ENCODE measurements around the gene NBEAL2. TPM values are rescaled to one million over a fixed set of nuclear protein-coding genes. Genes with fewer than 3 reads are reported as not detected.

Gene NBEAL2
- total RNA-seq, 1 donor = 4.3 TPM

DNA sequence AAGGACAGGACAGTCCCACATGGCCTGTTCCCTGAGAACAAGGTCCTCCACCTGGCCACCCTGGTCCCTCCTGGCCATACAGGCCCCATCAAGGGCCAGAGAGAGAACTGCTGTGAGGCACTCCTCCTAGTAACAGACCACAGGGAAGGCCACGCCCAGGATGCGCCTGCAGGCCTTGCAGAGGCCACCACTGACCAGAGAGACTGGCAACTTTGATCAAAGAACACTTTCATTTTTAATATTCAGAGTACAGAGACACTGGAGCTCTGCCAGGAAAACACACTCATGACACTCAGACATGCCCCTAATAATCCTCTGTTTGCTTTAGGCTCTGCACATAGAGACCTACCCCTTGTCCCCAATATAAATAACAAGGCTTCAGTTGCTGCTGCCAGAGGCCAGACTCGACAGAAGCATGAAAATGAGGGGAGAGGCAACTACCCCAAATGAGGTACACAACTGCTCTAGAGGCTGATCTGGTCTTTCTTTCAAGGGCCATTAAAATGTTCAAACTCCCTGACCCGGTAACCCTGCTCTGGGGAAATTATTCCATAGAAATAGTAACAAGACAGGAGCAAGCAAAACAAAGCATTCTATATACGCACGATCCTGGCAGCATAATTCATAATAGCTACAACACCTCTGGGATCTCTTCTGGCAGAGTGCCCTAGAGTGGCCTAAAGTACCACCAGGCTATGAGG, 47.7 kb upstream of the NBEAL2 start:
- Histone ChIP-seq H3K36me3 (ENCODE audit: insufficient read depth, low read length) (peaks cover 4% of the 10 kb centered on the region), H4K20me1 (ENCODE audit: insufficient read depth, low read length) (peaks cover 32% of the 10 kb centered on the region), H3K27ac (ENCODE audit: low read depth, low read length) (peak overlapping the region; percentile 62), H2AFZ (ENCODE audit: low read length) (no peak overlapping the region), H3K9me3 (ENCODE audit: low read depth, low read length) (no peaks in the 10 kb centered on the region), H3K4me3 (ENCODE audit: insufficient read depth, low read length) (no peak overlapping the region), H3K79me2 (ENCODE audit: insufficient read depth, low read length) (peaks cover 80% of the 10 kb centered on the region), H3K4me2 (ENCODE audit: insufficient read depth, low read length) (peak overlapping the region; percentile 60), H3K27me3 (ENCODE audit: insufficient read depth, low read length) (no peaks in the 10 kb centered on the region), H3K4me1 (ENCODE audit: insufficient read depth, low read length) (peaks cover 51% of the 10 kb centered on the region)
- DNase-seq (ENCODE audit: insufficient read length, low spot score, missing footprints) = peak; percentile 93
- TF ChIP-seq, protein P1, sequence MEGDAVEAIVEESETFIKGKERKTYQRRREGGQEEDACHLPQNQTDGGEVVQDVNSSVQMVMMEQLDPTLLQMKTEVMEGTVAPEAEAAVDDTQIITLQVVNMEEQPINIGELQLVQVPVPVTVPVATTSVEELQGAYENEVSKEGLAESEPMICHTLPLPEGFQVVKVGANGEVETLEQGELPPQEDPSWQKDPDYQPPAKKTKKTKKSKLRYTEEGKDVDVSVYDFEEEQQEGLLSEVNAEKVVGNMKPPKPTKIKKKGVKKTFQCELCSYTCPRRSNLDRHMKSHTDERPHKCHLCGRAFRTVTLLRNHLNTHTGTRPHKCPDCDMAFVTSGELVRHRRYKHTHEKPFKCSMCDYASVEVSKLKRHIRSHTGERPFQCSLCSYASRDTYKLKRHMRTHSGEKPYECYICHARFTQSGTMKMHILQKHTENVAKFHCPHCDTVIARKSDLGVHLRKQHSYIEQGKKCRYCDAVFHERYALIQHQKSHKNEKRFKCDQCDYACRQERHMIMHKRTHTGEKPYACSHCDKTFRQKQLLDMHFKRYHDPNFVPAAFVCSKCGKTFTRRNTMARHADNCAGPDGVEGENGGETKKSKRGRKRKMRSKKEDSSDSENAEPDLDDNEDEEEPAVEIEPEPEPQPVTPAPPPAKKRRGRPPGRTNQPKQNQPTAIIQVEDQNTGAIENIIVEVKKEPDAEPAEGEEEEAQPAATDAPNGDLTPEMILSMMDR (IDR thresholded peaks at IDR 0.05; ENCODE audit: extremely low read depth, low read depth, low read length) = no peak

DNA sequence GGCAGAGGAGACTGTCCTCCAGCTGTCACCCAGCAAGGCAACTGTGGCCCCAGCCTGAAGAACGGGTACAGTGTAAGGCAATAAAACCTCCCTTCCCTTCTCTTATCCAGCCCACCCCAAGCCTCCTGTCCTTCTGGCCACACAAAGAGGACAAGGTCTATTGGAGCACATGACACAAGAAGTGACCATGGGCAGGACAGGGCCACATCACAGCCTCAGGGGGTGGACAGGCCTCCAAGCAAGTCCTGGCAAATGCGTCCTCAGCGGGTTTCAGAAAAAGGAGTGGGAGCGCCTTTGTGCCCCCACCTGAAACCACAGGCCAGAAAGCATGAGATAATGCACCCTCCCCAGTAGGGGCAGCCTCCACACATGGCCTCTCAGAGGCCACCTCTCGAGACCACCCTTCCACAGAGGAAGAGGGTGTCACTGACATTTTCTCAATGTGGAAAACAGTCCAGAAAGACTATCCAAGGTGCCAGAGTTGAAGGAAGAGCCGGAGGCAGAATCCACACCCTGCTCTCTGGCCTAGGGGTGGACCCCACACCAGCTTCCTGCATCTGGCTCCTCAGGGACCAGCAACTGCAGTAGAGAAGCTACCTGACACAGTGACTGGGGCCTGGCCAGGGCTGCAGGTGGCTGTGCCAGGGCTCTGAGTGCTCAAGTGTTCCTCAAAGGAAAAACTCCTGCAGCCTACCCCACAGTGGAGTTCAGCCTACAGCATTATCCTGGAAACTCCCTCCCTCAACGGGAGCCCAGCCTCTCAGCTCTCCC, 46.8 kb upstream of the NBEAL2 start:
- no peak overlapping the region for H2AFZ ChIP-seq (ENCODE audit: low read length)
- H3K9me3 ChIP-seq (ENCODE audit: low read depth, low read length) = no peaks in the 10 kb centered on the region
- H3K4me2 ChIP-seq (ENCODE audit: insufficient read depth, low read length) = no peak overlapping the region
- peaks cover 27% of the 10 kb centered on the region for H4K20me1 ChIP-seq (ENCODE audit: insufficient read depth, low read length)
- TF ChIP-seq, protein P1 (IDR thresholded peaks at IDR 0.05; ENCODE audit: extremely low read depth, low read depth, low read length) = no peak
- no peak overlapping the region for H3K4me3 ChIP-seq (ENCODE audit: insufficient read depth, low read length)
- no peak for DNase-seq (ENCODE audit: insufficient read length, low spot score, missing footprints)
- no peaks in the 10 kb centered on the region for H3K27me3 ChIP-seq (ENCODE audit: insufficient read depth, low read length)
- peak overlapping the region; percentile 62 for H3K27ac ChIP-seq (ENCODE audit: low read depth, low read length)
- H3K79me2 ChIP-seq (ENCODE audit: insufficient read depth, low read length) = peaks cover 80% of the 10 kb centered on the region
- peaks cover 6% of the 10 kb centered on the region for H3K36me3 ChIP-seq (ENCODE audit: insufficient read depth, low read length)
- peaks cover 56% of the 10 kb centered on the region for H3K4me1 ChIP-seq (ENCODE audit: insufficient read depth, low read length)

- no peak for DNase-seq (ENCODE audit: insufficient read length, low spot score, missing footprints)
- Histone ChIP-seq H3K9me3 (ENCODE audit: low read depth, low read length) (no peaks in the 10 kb centered on the region), H3K4me2 (ENCODE audit: insufficient read depth, low read length) (no peak overlapping the region), H3K27ac (ENCODE audit: low read depth, low read length) (peak overlapping the region; percentile 15), H2AFZ (ENCODE audit: low read length) (no peak overlapping the region), H3K79me2 (ENCODE audit: insufficient read depth, low read length) (peaks cover 80% of the 10 kb centered on the region), H3K4me3 (ENCODE audit: insufficient read depth, low read length) (no peak overlapping the region), H4K20me1 (ENCODE audit: insufficient read depth, low read length) (peaks cover 30% of the 10 kb centered on the region), H3K27me3 (ENCODE audit: insufficient read depth, low read length) (no peaks in the 10 kb centered on the region), H3K4me1 (ENCODE audit: insufficient read depth, low read length) (peaks cover 56% of the 10 kb centered on the region), H3K36me3 (ENCODE audit: insufficient read depth, low read length) (peaks cover 10% of the 10 kb centered on the region)
- TF ChIP-seq, protein P1 (IDR thresholded peaks at IDR 0.05; ENCODE audit: extremely low read depth, low read depth, low read length) = no peak
Observed at GRCh38 chr3:46933261-46933660, 46.2 kb upstream of the NBEAL2 start.

DNA sequence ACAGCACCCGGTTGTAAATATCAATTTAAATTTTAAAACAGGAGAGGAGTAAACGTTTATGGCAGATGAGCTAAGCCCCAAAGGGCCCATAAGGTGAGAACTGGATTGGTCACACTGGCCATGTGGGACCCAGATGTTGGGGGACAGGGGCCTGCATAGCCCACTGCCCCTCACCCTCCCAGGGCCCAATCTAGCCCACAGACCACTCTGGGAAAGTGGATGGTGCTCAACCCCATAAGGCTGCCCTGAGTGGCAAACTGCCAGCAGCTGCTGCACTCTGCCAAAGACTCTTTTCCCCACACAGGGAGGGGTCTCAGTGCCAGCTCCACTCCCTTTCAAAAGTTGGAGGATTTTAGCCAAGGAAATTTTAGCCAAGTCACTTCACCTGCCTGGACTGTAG, 45.4 kb upstream of the NBEAL2 start:
- Histone ChIP-seq H3K9me3 (ENCODE audit: low read depth, low read length) (no peaks in the 10 kb centered on the region), H3K4me1 (ENCODE audit: insufficient read depth, low read length) (peaks cover 56% of the 10 kb centered on the region), H3K4me3 (ENCODE audit: insufficient read depth, low read length) (no peak overlapping the region), H3K4me2 (ENCODE audit: insufficient read depth, low read length) (peak overlapping the region; percentile 39), H3K36me3 (ENCODE audit: insufficient read depth, low read length) (peaks cover 16% of the 10 kb centered on the region), H3K27ac (ENCODE audit: low read depth, low read length) (peak overlapping the region; percentile 93), H2AFZ (ENCODE audit: low read length) (no peak overlapping the region), H4K20me1 (ENCODE audit: insufficient read depth, low read length) (peaks cover 30% of the 10 kb centered on the region), H3K27me3 (ENCODE audit: insufficient read depth, low read length) (no peaks in the 10 kb centered on the region), H3K79me2 (ENCODE audit: insufficient read depth, low read length) (peaks cover 80% of the 10 kb centered on the region)
- TF ChIP-seq, protein P1 (IDR thresholded peaks at IDR 0.05; ENCODE audit: extremely low read depth, low read depth, low read length) = no peak
- DNase-seq (ENCODE audit: insufficient read length, low spot score, missing footprints) = no peak
